CD8-positive, alpha-beta memory T cell (primary cell): ENCODE results near the gene TENM4. TPM values are rescaled to one million over a fixed set of nuclear protein-coding genes. Genes with fewer than 3 reads are reported as not detected.

Source experiments
- CTCF ChIA-PET: fragments of 350-600 bp; sonication (Branson Sonifier 250); formaldehyde crosslinking; loops from one replicate; lab custom pipeline; 2021; ENCODE audit warnings: antibody characterized with exemption; lab: Charles Lee
- POLR2A ChIA-PET: fragments of 350-600 bp; sonication (Branson Sonifier 250); formaldehyde crosslinking; loops from one replicate; lab custom pipeline; 2021; ENCODE audit warnings: antibody characterized with exemption; lab: Charles Lee
- DNase-seq, 5 donors: peaks; one replicate each; pipeline versions ENCODE4 v3.0.0 to v3.0.0-alpha.2; 2020 to 2022; ENCODE audit warnings: mixed read lengths in 1 of 5
- H3K27ac ChIP-seq: one replicate; pipeline ENCODE4 v1.7.0; 2013; ENCODE audit warnings: low read depth, mild to moderate bottlenecking, low read length, moderate library complexity
- H3K27me3 ChIP-seq: 2 replicates; pipeline ENCODE4 v1.7.0; 2013; ENCODE audit warnings: low read length, mild to moderate bottlenecking; ENCODE audit not compliant: insufficient read depth, poor library complexity, severe bottlenecking
- H3K36me3 ChIP-seq: 2 replicates; pipeline ENCODE4 v1.7.0; 2013; ENCODE audit warnings: mild to moderate bottlenecking, low read length, moderate library complexity; ENCODE audit not compliant: insufficient read depth
- H3K4me1 ChIP-seq: 2 replicates; pipeline ENCODE4 v1.7.0; 2013; ENCODE audit warnings: mild to moderate bottlenecking, low read length, moderate library complexity; ENCODE audit not compliant: insufficient read depth
- H3K4me3 ChIP-seq: 2 replicates; pipeline ENCODE4 v1.7.0; 2013; ENCODE audit warnings: mild to moderate bottlenecking, low read length
- H3K9me3 ChIP-seq: 2 replicates; pipeline ENCODE4 v1.7.0; 2013; ENCODE audit warnings: mild to moderate bottlenecking, low read length
- H3K27ac Mint-ChIP-seq, 8 donors: one replicate each; pipeline ENCODE4 v1.8.0; 2020 to 2021; ENCODE audit warnings: mixed read lengths in 8 of 8, mild to moderate bottlenecking in 6 of 8, inconsistent platforms in 3 of 8, moderate library complexity in 3 of 8
- H3K27me3 Mint-ChIP-seq, 2 donors: one replicate each; pipeline ENCODE4 v1.8.0; 2020 to 2021; ENCODE audit warnings: mixed read lengths in 2 of 2, mild to moderate bottlenecking in 1 of 2, moderate library complexity in 1 of 2
- H3K36me3 Mint-ChIP-seq, 3 donors: one replicate each; pipeline ENCODE4 v1.8.0; 2020 to 2021; ENCODE audit warnings: mixed read lengths in 3 of 3, inconsistent platforms in 1 of 3, mild to moderate bottlenecking in 1 of 3
- H3K4me1 Mint-ChIP-seq, 3 donors: one replicate each; pipeline ENCODE4 v1.8.0; 2020 to 2021; ENCODE audit warnings: mixed read lengths in 3 of 3, inconsistent platforms in 1 of 3, mild to moderate bottlenecking in 1 of 3
- H3K4me3 Mint-ChIP-seq, 7 donors: one replicate each; pipeline ENCODE4 v1.8.0; 2020 to 2021; ENCODE audit warnings: mixed read lengths in 7 of 7, mild to moderate bottlenecking in 6 of 7, moderate library complexity in 4 of 7, inconsistent platforms in 2 of 7
- H3K9me3 Mint-ChIP-seq, 5 donors: one replicate each; pipeline ENCODE4 v1.8.0; 2020 to 2022; ENCODE audit warnings: mixed read lengths in 5 of 5, mild to moderate bottlenecking in 3 of 5, moderate library complexity in 2 of 5, inconsistent platforms in 1 of 5
- polyA plus RNA-seq: library from polyadenylated mRNA; unstranded; fragments of 300-500 nt; fragmentation: Illumina TruSeq; gene quantifications from one replicate; pipeline ENCODE4 v1.2.3, GENCODE V29; 2021
- total RNA-seq, 2 experiments: library from RNA; stranded (reverse); gene quantifications; one replicate each; pipeline ENCODE4 v1.2.3, GENCODE V29; 2021

The TENM4 gene
- total and polyA plus RNA-seq, 3 experiments from 2014 or later: not detected

GRCh38 chr11:79331203-79331901 is 109.5 kb downstream of the TENM4 start:
- Mint-ChIP-seq H3K27ac (no peak overlapping the region), H3K4me3 (no peak overlapping the region), H3K9me3 (peaks cover 0 to 4% (median 0%) of the 10 kb centered on the region in 5 donors), H3K36me3 (no peaks in the 10 kb centered on the region), H3K27me3 (no peaks in the 10 kb centered on the region), H3K4me1 (no peaks in the 10 kb centered on the region)
- Histone ChIP-seq H3K4me3 (no peak overlapping the region), H3K27ac (no peak overlapping the region), H3K27me3 (no peaks in the 10 kb centered on the region), H3K9me3 (no peaks in the 10 kb centered on the region), H3K4me1 (no peaks in the 10 kb centered on the region), H3K36me3 (no peaks in the 10 kb centered on the region)
- DNase-seq: no peak
- ChIA-PET POLR2A (no interaction called here), CTCF (no interaction called here)

- no peak overlapping the region for H3K27ac ChIP-seq
- no peaks in the 10 kb centered on the region for H3K27me3 ChIP-seq
- Mint-ChIP-seq H3K4me3 (no peak overlapping the region), H3K36me3 (no peaks in the 10 kb centered on the region), H3K27ac (no peak overlapping the region), H3K4me1 (no peaks in the 10 kb centered on the region), H3K9me3 (peaks cover 0 to 4% (median 0%) of the 10 kb centered on the region in 5 donors), H3K27me3 (no peaks in the 10 kb centered on the region)
- H3K9me3 ChIP-seq: no peaks in the 10 kb centered on the region
- DNase-seq: no peak
- POLR2A ChIA-PET: no interaction called here
- no peaks in the 10 kb centered on the region for H3K4me1 ChIP-seq
- CTCF ChIA-PET: no interaction called here
- no peak overlapping the region for H3K4me3 ChIP-seq
- no peaks in the 10 kb centered on the region for H3K36me3 ChIP-seq
Observed at GRCh38 chr11:79330651-79331050, 110.2 kb downstream of the TENM4 start.

- Histone ChIP-seq H3K27ac (no peak overlapping the region), H3K36me3 (no peaks in the 10 kb centered on the region), H3K27me3 (no peaks in the 10 kb centered on the region), H3K4me3 (no peak overlapping the region), H3K9me3 (no peaks in the 10 kb centered on the region), H3K4me1 (no peaks in the 10 kb centered on the region)
- H3K27ac Mint-ChIP-seq: no peak overlapping the region
- H3K4me1 Mint-ChIP-seq: no peaks in the 10 kb centered on the region
- CTCF ChIA-PET: no interaction called here
- no peaks in the 10 kb centered on the region for H3K27me3 Mint-ChIP-seq
- DNase-seq: no peak
- no peaks in the 10 kb centered on the region for H3K36me3 Mint-ChIP-seq
- H3K9me3 Mint-ChIP-seq: peaks cover 0 to 4% (median 0%) of the 10 kb centered on the region in 5 donors
- POLR2A ChIA-PET: no interaction called here
- no peak overlapping the region for H3K4me3 Mint-ChIP-seq
Observed at GRCh38 chr11:79329561-79329960, 111.3 kb downstream of the TENM4 start.

GRCh38 chr11:79328402-79328801 is 112.4 kb downstream of the TENM4 start:
- CTCF ChIA-PET: no interaction called here

GRCh38 chr11:79325851-79326250 is 115.0 kb downstream of the TENM4 start:
- no peak overlapping the region for H3K4me3 Mint-ChIP-seq
- H3K4me1 ChIP-seq: no peaks in the 10 kb centered on the region
- no peaks in the 10 kb centered on the region for H3K36me3 ChIP-seq
- CTCF ChIA-PET: no interaction called here
- H3K4me1 Mint-ChIP-seq: no peaks in the 10 kb centered on the region
- H3K27ac ChIP-seq: no peak overlapping the region
- no peak for DNase-seq
- peaks cover 0 to 6% (median 0%) of the 10 kb centered on the region in 5 donors for H3K9me3 Mint-ChIP-seq
- H3K27me3 Mint-ChIP-seq: no peaks in the 10 kb centered on the region
- H3K4me3 ChIP-seq: no peak overlapping the region
- H3K27me3 ChIP-seq: no peaks in the 10 kb centered on the region
- no peaks in the 10 kb centered on the region for H3K9me3 ChIP-seq
- POLR2A ChIA-PET: no interaction called here
- no peak overlapping the region for H3K27ac Mint-ChIP-seq
- H3K36me3 Mint-ChIP-seq: no peaks in the 10 kb centered on the region

More at GRCh38 chr11:79328402-79328801, 112.4 kb downstream of the TENM4 start:
- H3K4me1 ChIP-seq: no peaks in the 10 kb centered on the region
- Mint-ChIP-seq H3K9me3 (peaks cover 0 to 6% (median 2%) of the 10 kb centered on the region in 5 donors), H3K27me3 (no peaks in the 10 kb centered on the region), H3K27ac (no peak overlapping the region), H3K4me3 (no peak overlapping the region), H3K4me1 (no peaks in the 10 kb centered on the region), H3K36me3 (no peaks in the 10 kb centered on the region)
- no peaks in the 10 kb centered on the region for H3K27me3 ChIP-seq
- H3K9me3 ChIP-seq: no peaks in the 10 kb centered on the region
- DNase-seq: no peak
- H3K36me3 ChIP-seq: no peaks in the 10 kb centered on the region
- POLR2A ChIA-PET: no interaction called here
- no peak overlapping the region for H3K4me3 ChIP-seq
- no peak overlapping the region for H3K27ac ChIP-seq

GRCh38 chr11:79321263-79321662 is 119.6 kb downstream of the TENM4 start:
- no peaks in the 10 kb centered on the region for H3K4me1 ChIP-seq
- no peak for DNase-seq
- no peaks in the 10 kb centered on the region for H3K27me3 ChIP-seq
- H3K4me3 Mint-ChIP-seq: no peak overlapping the region
- no peaks in the 10 kb centered on the region for H3K9me3 ChIP-seq
- H3K4me3 ChIP-seq: no peak overlapping the region
- no peaks in the 10 kb centered on the region for H3K36me3 ChIP-seq
- H3K27me3 Mint-ChIP-seq: no peaks in the 10 kb centered on the region
- peaks cover 0 to 4% (median 2%) of the 10 kb centered on the region in 5 donors for H3K9me3 Mint-ChIP-seq
- ChIA-PET CTCF (no interaction called here), POLR2A (no interaction called here)
- H3K27ac Mint-ChIP-seq: no peak overlapping the region
- no peaks in the 10 kb centered on the region for H3K4me1 Mint-ChIP-seq
- no peak overlapping the region for H3K27ac ChIP-seq
- H3K36me3 Mint-ChIP-seq: no peaks in the 10 kb centered on the region

GRCh38 chr11:79314906-79315689 is 125.7 kb downstream of the TENM4 start:
- DNase-seq: no peak
- POLR2A ChIA-PET: no interaction called here

GRCh38 chr11:79313530-79313913 is 127.3 kb downstream of the TENM4 start:
- H3K4me1 Mint-ChIP-seq: no peaks in the 10 kb centered on the region
- H3K27ac ChIP-seq: no peak overlapping the region
- H3K9me3 Mint-ChIP-seq: peaks cover 0 to 4% (median 2%) of the 10 kb centered on the region in 5 donors
- no peak overlapping the region for H3K4me3 ChIP-seq
- ChIA-PET CTCF (no interaction called here), POLR2A (no interaction called here)
- no peak for DNase-seq
- H3K27ac Mint-ChIP-seq: no peak overlapping the region
- no peaks in the 10 kb centered on the region for H3K36me3 ChIP-seq
- no peaks in the 10 kb centered on the region for H3K9me3 ChIP-seq
- no peak overlapping the region for H3K4me3 Mint-ChIP-seq
- H3K4me1 ChIP-seq: no peaks in the 10 kb centered on the region
- H3K27me3 Mint-ChIP-seq: peaks cover 0 to 3% of the 10 kb centered on the region in 2 donors
- H3K36me3 Mint-ChIP-seq: no peaks in the 10 kb centered on the region
- H3K27me3 ChIP-seq: no peaks in the 10 kb centered on the region

More at GRCh38 chr11:79314906-79315689, 125.7 kb downstream of the TENM4 start:
- no peak overlapping the region for H3K4me3 Mint-ChIP-seq
- H3K36me3 ChIP-seq: no peaks in the 10 kb centered on the region
- H3K36me3 Mint-ChIP-seq: no peaks in the 10 kb centered on the region
- H3K9me3 Mint-ChIP-seq: peaks cover 0 to 4% (median 2%) of the 10 kb centered on the region in 5 donors
- H3K4me1 Mint-ChIP-seq: no peaks in the 10 kb centered on the region
- H3K9me3 ChIP-seq: no peaks in the 10 kb centered on the region
- CTCF ChIA-PET: no interaction called here
- H3K4me3 ChIP-seq: no peak overlapping the region
- no peaks in the 10 kb centered on the region for H3K4me1 ChIP-seq
- H3K27me3 Mint-ChIP-seq: peaks cover 0 to 3% of the 10 kb centered on the region in 2 donors
- H3K27ac ChIP-seq: no peak overlapping the region
- H3K27me3 ChIP-seq: no peaks in the 10 kb centered on the region
- H3K27ac Mint-ChIP-seq: no peak overlapping the region
